Upper lobe of right lung (tissue), 1 donor: ENCODE data around the gene MAST1. TPM values are rescaled to one million over a fixed set of nuclear protein-coding genes. Genes with fewer than 3 reads are reported as not detected.
"Not testable (repeated sequence)": the region's sequence is repeated elsewhere in the genome, so short reads cannot be mapped to it uniquely, and the experiment has no call there.

Experiments
- ATAC-seq: fragments of 200-7000 bp; cut with Tn5 transposase; one replicate; pipeline ENCODE4 v1.9.1; 2020; ENCODE audit warnings: mild to moderate bottlenecking, moderate library complexity
- DNase-seq: peaks from one replicate; pipeline ENCODE4 v3.0.0-alpha.2; 2020
- H3K27ac ChIP-seq: fragments of 200-600 bp; one replicate; pipeline ENCODE4 v1.8.0; 2022
- H3K27me3 ChIP-seq: fragments of 200-600 bp; one replicate; pipeline ENCODE4 v1.8.0; 2022; ENCODE audit warnings: mild to moderate bottlenecking
- H3K36me3 ChIP-seq: fragments of 200-600 bp; one replicate; pipeline ENCODE4 v1.8.0; 2022
- H3K4me1 ChIP-seq: fragments of 200-600 bp; one replicate; pipeline ENCODE4 v1.8.0; 2022
- H3K4me3 ChIP-seq: fragments of 200-600 bp; one replicate; pipeline ENCODE4 v1.8.0; 2022; ENCODE audit warnings: mild to moderate bottlenecking
- H3K9me3 ChIP-seq: fragments of 200-600 bp; one replicate; pipeline ENCODE4 v1.8.0; 2022
- CTCF ChIP-seq: fragments of 200-600 bp; IDR thresholded peaks from one replicate; pipeline ENCODE4 v1.8.0; 2022; ENCODE audit warnings: antibody characterized with exemption
- intact Hi-C: fragments of 100-400 bp; cut with DNase I; formaldehyde crosslinking; loops from one replicate; pipeline ENCODE4 v1.11.0; 2022
- microRNA-seq: library from miRNA; unstranded; fragments of <30 nt; microRNA quantifications from one replicate; pipeline ENCODE4 v1.2.0, GENCODE V29; 2020; ENCODE audit warnings: borderline microRNAs expressed
- total RNA-seq: library from RNA; stranded (reverse); fragmentation: NEBNext Ultra II Directional; extraction: Animal tissue kit (Norgen Biotek cat#: 25700); gene quantifications from one replicate; pipeline ENCODE4 v1.2.1, GENCODE V29; 2021
- donor health status: DM: no; HTN: yes; CAD: no; lungs with severe emphysema.

Gene MAST1
- total RNA-seq, 1 donor from 2014 or later, result not detected

- Histone ChIP-seq H3K4me1 (peaks cover 20% of the 10 kb centered on the region), H3K36me3 (no peaks in the 10 kb centered on the region), H3K9me3 (no peaks in the 10 kb centered on the region), H3K27me3 (no peaks in the 10 kb centered on the region), H3K27ac (peak overlapping the region; percentile 60), H3K4me3 (peak overlapping the region; percentile 21)
- ATAC-seq (peak; percentile 78), DNase-seq (peak; percentile 76)
- intact Hi-C loops, result no loop called here
- no peak for TF ChIP-seq CTCF
These were observed 74.8 kb downstream of the MAST1 start for GRCh38 chr19:12913011-12913561.

GRCh38 chr19:12913851-12914690 lies 75.8 kb downstream of the MAST1 start:
- Histone ChIP-seq H3K4me1 (peaks cover 24% of the 10 kb centered on the region), H3K27ac (peak overlapping the region; percentile 60), H3K27me3 (no peaks in the 10 kb centered on the region), H3K4me3 (no peak overlapping the region), H3K36me3 (no peaks in the 10 kb centered on the region), H3K9me3 (no peaks in the 10 kb centered on the region)
- DNase-seq, result no peak
- no peak for TF ChIP-seq CTCF
- intact Hi-C loops, result no loop called here
- ATAC-seq, result peak; percentile 36

GRCh38 chr19:12915860-12916259 lies 77.5 kb downstream of the MAST1 start:
- intact Hi-C loops, H3K27ac ChIP-seq, H3K4me3 ChIP-seq, H3K36me3 ChIP-seq, DNase-seq, H3K9me3 ChIP-seq, H3K27me3 ChIP-seq, ATAC-seq: not testable (repeated sequence)
- peaks cover 24% of the 10 kb centered on the region for H3K4me1 ChIP-seq

- Histone ChIP-seq H3K4me3 (no peak overlapping the region), H3K36me3 (peaks cover 12% of the 10 kb centered on the region), H3K27ac (no peak overlapping the region), H3K4me1 (peaks cover 15% of the 10 kb centered on the region), H3K9me3 (no peaks in the 10 kb centered on the region), H3K27me3 (no peaks in the 10 kb centered on the region)
- TF ChIP-seq CTCF, result no peak
- DNase-seq (no peak), ATAC-seq (no peak)
- intact Hi-C loops, result no loop called here
These were observed 79.9 kb downstream of the MAST1 start for GRCh38 chr19:12918253-12918652.

- H3K27me3 ChIP-seq, result no peaks in the 10 kb centered on the region
- TF ChIP-seq CTCF, result no peak
- DNase-seq, result no peak
- H3K4me3 ChIP-seq, result no peak overlapping the region
- peaks cover 40% of the 10 kb centered on the region for H3K36me3 ChIP-seq
- H3K4me1 ChIP-seq, result peaks cover 5% of the 10 kb centered on the region
- intact Hi-C loops, result no loop called here
- H3K9me3 ChIP-seq, result no peaks in the 10 kb centered on the region
- H3K27ac ChIP-seq, result no peak overlapping the region
- no peak for ATAC-seq
These were observed 82.7 kb downstream of the MAST1 start for GRCh38 chr19:12921047-12921446.

- Histone ChIP-seq H3K27ac (no peak overlapping the region), H3K4me1 (peaks cover 5% of the 10 kb centered on the region), H3K4me3 (no peak overlapping the region), H3K9me3 (no peaks in the 10 kb centered on the region), H3K27me3 (no peaks in the 10 kb centered on the region), H3K36me3 (peaks cover 57% of the 10 kb centered on the region)
- ATAC-seq (no peak), DNase-seq (no peak)
- no peak for TF ChIP-seq CTCF
- intact Hi-C loops, result no loop called here
These were observed 84.6 kb downstream of the MAST1 start for GRCh38 chr19:12922959-12923358.

Small RNA genes lying within 50 kb of the gene (microRNA-seq; reads per million reads assigned to microRNA genes)
- not detected for gene MIR5695
- not detected for gene MIR6794

Other genes with a start within 250 kb of the MAST1 start
- gene ZNF490, start 227.7 kb upstream of the MAST1 start, total RNA-seq, result 12.2 TPM
- gene ZNF791, start 227.6 kb upstream of the MAST1 start, total RNA-seq, result 29.7 TPM
- 174 TPM for gene MAN2B1, start 171.8 kb upstream of the MAST1 start, total RNA-seq
- gene WDR83, start 171.7 kb upstream of the MAST1 start, total RNA-seq, result 10.9 TPM
- gene DHPS, start 156.6 kb upstream of the MAST1 start, total RNA-seq, result 70.5 TPM
- gene GNG14, start 150.5 kb upstream of the MAST1 start, total RNA-seq, result not detected
- 4.3 TPM for gene FBXW9, start 141.9 kb upstream of the MAST1 start, total RNA-seq
- 49.0 TPM for gene TNPO2, start 114.6 kb upstream of the MAST1 start, total RNA-seq
- gene TRIR, start 103.8 kb upstream of the MAST1 start, total RNA-seq, result 144 TPM
- gene GET3, start 101.0 kb upstream of the MAST1 start, total RNA-seq, result 55.2 TPM
- gene BEST2, start 86.7 kb upstream of the MAST1 start, total RNA-seq, result not detected
- gene HOOK2, start 63.0 kb upstream of the MAST1 start, total RNA-seq, result 65.3 TPM
- gene JUNB, start 47.0 kb upstream of the MAST1 start, total RNA-seq, result 174 TPM
- 123 TPM for gene PRDX2, start 36.7 kb upstream of the MAST1 start, total RNA-seq
- 2.8 TPM for gene THSD8, start 36.4 kb upstream of the MAST1 start, total RNA-seq
- gene RNASEH2A, start 31.9 kb upstream of the MAST1 start, total RNA-seq, result 7.4 TPM
- not detected for gene RTBDN, start 3.9 kb upstream of the MAST1 start, total RNA-seq
- 61.0 TPM for gene DNASE2, start 42.9 kb downstream of the MAST1 start, total RNA-seq
- not detected for gene KLF1, start 48.7 kb downstream of the MAST1 start, total RNA-seq
- gene GCDH, start 52.6 kb downstream of the MAST1 start, total RNA-seq, result 21.0 TPM
- gene SYCE2, start 80.8 kb downstream of the MAST1 start, total RNA-seq, result not detected
- gene FARSA, start 95.2 kb downstream of the MAST1 start, total RNA-seq, result 39.5 TPM
- gene CALR, start 100.1 kb downstream of the MAST1 start, total RNA-seq, result 991 TPM
- gene RAD23A, start 107.3 kb downstream of the MAST1 start, total RNA-seq, result 109 TPM
- 16.4 TPM for gene GADD45GIP1, start 118.7 kb downstream of the MAST1 start, total RNA-seq
- not detected for gene DAND5, start 131.1 kb downstream of the MAST1 start, total RNA-seq
- 168 TPM for gene NFIX, start 157.0 kb downstream of the MAST1 start, total RNA-seq